Activated naive CD4-positive, alpha-beta T cell treated with Interleukin-2 at 50 U/mL for 16 hours (primary cell): Measurements from ENCODE around the gene ACTR1A.
"Not testable (repeated sequence)": the region's sequence is repeated elsewhere in the genome, so short reads cannot be mapped to it uniquely, and the experiment has no call there.

Experiments used
- DNase-seq: peaks from one replicate; pipeline ENCODE4 v3.0.0-alpha.2; 2020

ACTR1A gene

DNA sequence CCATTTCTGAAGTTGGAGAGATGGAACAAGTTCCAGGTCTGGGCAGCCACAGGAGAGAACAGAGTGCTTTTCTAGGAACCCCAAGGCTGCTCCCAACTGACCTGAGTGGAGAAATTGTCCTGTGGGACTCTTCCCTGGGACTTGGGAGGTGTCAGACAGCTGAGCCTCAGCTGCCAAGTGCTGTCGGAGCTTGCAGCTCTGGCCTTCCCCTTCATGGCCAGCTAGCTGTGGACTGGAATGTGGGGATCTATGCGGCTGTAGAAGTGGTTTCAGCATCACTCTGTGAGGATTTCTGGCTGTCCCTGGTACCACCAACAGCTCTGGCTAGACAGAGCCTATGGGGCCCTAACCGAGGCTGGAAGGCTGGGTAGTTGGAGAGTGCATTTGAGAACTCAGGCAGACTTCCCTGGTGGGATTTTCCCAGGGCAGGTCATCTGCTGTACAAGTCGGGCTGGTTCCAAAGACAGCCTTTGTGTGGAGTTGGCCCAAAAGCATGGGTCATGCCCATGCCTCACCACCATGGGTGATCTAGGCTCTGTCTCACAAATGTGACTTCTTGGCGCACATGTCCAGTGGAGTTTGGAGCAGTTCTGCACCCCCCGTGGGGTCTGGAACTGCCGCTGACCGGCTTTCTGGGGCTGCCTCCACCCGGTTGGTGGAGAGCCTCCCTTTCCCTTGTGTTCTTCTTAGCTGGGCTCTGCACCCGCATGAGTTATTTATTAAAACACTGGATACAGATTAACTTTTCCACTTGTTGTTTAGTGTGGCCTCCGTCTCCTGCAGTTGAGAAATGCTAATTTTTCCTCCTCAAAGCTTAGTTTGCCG, 12.2 kb upstream of the ACTR1A start:
- DNase-seq: no peak

DNA sequence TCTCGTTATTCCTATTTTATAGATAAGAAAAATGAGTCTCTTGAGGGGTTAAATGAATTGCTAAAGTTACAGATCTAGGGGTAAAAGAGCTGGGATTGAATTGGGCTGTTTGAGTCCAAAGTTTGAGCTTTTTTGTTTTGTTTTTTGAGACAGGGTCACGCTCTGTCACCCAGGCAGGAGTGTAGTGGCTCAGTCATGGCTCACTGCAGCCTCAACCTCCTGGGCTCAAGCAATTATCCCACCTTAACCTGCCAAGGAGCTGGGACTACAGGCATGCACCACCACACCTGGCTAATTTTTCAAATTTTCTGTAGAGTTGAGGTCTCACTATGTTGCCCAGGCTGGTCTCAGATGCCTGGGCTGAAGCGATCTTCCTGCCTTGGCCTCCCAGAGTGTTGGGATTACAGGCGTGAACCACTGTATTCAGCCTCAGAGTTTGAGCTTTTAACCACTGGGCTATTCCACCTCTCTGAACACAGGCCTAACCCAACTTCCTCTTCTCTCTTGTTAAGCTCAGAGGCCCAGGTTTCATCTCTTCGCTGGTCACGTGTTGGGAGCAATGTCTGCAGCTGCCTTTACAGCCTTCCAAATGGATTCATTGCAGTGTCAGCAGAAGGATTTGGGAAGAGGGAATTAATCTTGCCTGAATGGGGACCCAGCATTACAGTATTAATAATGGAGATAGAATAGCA, 9.2 kb upstream of the ACTR1A start:
- DNase-seq: no peak

DNA sequence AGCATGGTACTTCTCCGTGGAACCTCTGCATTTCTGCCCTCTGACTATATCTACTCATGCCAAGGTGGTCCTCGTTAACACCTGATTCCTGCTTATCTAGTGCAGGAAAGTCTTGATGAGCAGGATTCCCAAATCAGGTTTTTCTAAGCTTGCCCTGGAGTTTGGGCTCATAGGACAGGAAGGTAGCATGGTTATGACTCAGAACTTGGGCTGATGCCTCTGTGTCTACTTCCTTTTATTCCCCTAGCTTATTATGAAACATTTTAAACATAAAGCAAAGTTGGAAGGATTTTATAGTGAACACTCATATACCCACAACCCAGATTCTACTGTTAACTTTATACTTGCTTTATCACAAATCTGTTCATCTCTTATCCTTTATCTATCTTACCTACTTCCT, 6.9 kb upstream of the ACTR1A start:
- no peak for DNase-seq

DNA sequence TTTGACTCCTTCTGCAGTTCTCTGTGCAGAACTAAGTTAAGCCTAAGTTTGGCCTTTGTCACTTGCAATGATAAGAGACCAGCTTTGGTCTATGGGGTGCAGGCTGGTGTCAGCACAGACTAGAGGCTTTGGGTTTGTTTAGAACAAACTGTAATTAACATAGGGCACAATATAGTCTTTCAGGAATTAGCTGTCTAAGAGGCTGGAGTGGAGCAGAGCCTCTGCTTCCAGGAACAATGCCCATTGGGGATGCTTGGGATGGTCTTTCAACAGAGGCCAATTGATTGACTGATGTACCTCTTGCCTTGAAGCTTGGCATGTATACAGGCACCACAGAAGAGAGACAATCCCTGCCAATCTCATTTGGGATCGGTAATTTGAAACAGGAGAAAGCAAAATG, 6.0 kb upstream of the ACTR1A start:
- DNase-seq: no peak

DNA sequence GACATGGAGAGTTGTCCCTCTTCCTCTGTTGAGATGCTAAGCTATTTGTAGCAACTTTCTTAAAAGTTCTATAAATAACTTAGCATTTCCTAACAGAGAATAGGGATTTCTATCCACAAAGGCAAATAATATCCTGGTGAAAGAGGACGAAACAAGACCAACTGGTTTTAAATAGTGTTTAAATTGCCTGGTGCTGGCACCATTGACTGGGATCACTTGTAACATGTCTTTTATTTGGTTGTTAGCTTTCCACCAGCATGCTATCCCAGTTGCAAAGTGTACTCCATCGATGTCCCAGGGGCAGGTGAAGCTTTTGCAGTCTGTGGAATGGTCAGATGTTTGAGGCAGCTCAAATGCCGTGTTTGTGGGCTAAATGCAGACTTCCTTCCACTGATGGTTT, 5.0 kb upstream of the ACTR1A start:
- DNase-seq: no peak

DNA sequence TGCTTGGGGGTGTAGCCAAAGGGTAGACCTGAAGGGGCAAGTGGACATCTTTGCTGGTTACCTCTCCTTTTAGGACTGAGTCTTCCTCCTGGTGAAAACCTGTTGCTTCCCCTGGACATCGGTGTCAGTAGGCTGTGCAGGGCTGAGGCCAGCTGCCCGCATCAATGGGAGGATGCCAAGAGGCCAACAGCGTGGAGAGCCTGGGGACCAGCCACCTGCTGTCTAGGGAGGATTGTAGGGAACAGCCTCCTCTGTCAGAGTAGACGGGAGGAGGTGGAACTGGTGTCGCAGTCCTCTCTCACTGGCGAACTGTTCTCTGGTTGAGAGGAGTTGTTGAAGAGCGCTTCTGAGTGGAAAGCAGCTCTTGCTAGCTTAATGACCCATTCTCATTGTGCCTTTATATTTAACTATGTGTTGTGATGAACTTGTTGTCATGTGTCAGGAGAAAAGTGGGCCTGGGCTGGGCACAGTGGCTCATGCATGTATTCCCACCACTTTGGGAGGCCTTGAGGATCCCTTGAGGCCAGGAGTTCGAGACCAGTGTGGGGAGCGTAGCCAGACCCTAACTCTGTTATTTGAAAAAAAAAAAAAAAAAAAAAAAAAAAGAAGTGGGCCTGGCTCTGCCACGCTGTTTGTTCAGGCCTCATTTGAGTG, 3.1 kb upstream of the ACTR1A start:
- DNase-seq: no peak

DNA sequence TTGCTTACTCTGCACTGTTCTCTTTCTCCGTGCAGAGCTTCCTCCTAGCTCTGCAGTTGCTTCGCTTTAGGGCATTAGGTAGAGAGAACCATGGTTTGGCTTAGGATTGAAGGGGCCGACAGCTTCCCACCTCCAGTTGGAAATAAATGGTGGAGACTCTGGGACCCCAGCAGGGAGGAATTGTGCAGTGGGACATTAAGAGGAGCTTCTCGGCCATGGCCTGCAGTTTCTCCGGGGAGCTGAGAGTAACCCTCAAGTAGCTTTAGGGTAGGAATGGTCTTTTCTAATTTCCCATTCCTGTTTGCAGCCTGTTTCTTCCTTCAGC, 2.4 kb upstream of the ACTR1A start:
- no peak for DNase-seq

DNA sequence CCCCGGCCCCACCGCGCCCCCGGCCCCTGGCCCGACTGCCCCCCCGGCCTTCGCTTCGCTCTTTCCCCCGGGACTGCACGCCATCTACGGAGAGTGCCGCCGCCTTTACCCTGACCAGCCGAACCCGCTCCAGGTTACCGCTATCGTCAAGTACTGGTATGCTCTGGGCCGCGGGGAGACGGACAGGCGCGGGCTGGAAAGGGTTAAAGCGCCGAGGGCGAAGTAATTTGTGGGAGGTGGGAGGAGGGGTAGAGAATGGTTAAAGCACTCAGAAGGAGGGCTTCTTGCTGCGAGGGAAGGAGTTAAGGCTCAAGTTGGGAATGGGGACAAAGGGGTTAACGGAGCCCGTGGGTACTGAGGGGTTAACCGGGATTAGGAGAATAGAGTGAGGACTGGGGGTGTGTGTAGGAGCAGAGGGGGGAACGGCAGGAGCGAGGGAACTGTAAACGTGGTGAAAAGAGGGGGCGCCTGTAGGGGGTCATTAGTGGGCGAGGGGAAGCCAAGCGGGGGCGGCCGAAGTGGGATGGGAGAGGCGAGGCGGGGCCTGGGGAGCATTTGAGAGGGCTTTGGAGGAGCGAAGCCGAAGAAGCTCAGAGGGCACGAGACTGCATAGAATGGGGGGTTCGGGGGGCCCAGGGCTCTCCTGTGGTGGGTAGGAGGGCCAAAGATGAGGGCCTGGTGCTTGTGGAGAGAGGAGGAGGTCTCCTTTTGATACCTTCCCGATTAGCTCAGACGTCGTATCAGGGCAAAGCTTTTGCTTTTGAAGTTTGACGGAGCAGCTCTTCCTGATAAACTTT, 1.9 kb upstream of the ACTR1A start:
- DNase-seq: peak; percentile 35

DNA sequence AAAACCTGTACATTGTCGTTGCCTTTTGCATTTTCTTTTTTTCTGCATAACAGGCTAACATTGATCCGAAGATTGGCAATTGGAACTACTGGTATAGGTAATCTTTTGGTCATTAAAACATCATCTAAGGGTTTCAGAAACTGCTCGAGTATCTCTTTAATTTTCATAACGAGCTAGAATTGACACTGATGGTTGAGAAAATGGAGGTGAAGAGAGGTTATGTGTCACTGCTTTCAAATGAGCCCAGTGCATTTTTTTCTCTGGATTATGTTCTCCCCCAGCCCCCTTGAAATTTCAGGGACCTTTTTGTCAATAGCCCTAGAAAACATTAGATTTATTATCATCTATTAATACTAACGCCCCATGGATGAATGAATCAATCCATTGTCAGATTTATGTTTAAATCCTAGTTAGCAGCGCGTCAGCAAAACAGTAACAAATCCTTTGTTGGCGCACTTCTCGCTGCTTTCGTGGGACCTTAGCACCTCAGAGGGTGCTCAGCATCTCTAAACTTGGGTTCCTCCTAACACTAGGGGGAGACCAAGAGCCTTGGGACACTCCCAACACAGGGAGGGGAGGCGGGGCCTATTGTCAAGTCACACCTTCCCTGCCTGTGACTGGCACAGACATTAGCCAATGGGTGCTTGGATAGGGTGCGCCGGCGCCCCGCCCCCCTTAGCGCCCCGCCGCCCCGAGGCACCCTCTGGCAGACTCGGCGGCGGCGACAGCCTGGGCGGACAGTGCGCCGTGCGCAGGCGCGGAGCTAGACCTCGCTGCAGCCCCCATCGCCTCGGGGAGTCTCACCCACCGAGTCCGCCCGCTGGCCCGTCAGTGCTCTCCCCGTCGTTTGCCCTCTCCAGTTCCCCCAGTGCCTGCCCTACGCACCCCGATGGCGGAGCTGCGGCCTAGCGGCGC, 1.0 kb upstream of the ACTR1A start, which contains the start of gene SUFU:
Gene SUFU, plus strand, starts transcription at position 709 of the 915 bp plus-strand sequence. Its CDS starts 181 bp downstream, at position 890.
- DNase-seq: peak; percentile 98

DNA sequence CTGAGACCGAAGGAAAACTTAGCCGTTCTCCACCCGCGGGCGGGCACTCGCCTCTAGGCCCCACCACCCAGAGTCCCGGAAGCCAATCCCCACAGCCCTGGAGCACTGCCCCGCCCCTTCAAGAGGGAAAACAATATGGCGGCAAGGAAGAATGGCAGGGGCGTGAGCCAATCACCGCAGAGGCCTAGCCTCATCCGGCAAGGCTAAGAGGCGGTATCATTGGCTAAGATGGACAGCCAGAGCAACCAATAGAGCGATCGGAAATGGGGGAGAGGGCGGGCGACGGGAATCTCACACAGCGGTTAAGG, 529 bp downstream of the ACTR1A start:
- DNase-seq: peak; percentile 98

DNA sequence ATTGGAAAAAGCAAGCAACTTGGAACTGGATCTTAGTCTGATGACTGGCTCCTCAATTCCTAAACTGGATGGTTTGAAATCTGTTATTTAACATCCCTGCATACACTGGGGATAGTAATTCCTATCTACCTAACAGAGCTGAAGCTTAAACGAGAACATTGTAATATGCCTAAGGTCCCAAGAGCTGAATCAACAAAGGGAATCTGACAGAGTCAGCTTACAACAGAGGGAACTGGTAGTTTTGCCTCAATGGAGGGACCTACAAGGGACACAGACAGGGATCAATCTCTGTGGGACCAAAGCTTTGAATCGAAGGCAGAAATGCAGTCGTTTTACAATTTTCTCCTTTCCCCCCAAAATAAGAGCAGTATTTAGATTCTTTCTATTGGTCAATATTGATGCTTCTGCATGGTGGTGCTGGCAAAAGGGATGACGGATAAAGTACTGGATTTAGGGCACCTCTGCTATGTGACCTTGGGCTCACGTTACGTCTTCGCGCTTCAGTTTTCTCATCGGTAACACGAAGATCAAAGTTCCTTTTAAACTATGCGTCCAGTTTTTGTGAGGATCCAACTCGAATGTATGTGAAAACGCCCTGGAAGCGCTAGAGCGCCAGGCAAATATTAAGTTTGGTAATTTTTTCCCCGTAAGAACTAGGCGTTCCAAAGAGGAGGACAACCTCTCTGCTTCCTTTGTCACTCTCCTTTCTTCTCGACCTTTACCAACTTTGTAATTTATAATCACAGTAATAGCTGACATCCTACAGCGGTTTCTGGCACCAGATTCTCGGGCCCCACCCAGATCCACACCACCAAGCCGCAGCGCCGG, 1.1 kb downstream of the ACTR1A start:
- no peak for DNase-seq

DNA sequence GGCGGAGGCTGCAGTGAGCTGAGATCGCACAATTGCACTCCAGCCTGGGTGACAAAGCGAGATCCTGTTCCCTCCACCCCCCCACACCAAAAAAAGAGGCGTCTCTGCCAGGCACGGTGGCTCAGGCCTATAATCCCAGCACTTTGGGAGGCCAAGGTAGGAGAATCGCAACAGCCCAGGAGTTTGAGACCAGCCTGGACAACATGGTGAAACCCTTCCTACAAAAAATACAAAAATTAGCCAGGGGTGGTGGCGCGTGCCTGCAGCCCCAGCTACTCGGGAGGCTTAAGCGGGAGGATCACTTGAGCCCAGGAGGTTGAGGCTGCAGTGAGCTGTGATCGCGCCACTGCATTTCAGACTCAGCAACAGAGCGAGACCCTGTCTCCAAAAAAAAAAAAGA, 1.8 kb downstream of the ACTR1A start:
- not testable (repeated sequence) for DNase-seq

DNA sequence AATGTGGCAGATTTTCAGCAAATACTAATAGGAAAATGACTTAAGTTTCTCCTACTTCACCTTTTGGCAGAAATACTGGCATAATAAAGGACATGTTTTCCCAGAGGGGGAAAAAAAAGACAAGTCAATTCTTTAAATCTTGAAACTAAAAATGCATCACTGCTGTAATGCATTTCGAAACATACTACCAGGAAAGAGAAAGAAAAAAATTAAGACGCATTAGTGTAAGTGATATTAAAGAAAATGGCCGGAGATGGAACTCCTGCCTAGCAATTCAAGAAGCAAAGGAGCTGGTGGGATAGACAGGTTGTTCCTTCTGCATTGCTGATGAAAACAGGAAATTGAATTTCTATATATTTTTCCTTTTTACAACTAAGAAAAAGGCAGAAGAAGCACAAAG, 3.2 kb downstream of the ACTR1A start:
- no peak for DNase-seq

DNA sequence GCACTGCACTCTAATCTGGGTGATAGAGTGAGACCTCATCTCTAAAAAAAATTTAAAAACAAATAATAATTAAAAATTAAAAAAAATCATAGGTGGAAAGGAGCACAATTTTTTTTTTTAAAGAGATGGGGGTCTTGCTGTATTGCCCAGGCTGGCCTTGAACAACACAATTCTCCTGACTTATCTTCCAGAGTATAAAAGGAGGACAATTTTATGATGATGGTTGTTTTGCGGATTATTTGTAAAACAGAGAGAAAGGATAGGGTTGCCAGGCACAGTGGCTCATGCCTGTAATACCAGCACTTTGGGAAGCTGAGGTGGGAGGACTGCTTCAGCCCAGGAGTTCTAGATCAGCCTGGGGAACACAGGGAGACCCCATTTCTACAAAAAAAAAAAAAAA, 5.0 kb downstream of the ACTR1A start:
- DNase-seq: no peak

DNA sequence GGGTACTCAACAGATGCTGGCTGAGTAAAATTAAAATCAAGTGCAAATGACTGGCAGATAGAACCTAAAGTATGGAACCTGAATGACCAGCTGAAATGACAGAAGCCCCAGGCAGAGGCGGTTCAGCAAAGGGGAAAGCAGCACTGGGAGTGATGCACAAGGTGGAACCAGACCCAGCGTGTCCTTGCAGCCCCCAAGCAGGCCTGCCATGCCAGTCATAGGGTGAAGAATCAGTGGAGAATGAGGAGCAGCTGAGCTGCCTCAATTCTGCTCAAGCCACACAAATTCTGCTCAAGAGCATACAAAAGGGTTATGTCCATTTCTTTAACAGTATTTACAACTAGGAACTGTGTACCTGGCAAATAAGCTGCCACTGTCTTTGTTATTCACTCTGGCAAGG, 8.7 kb downstream of the ACTR1A start:
- no peak for DNase-seq

DNA sequence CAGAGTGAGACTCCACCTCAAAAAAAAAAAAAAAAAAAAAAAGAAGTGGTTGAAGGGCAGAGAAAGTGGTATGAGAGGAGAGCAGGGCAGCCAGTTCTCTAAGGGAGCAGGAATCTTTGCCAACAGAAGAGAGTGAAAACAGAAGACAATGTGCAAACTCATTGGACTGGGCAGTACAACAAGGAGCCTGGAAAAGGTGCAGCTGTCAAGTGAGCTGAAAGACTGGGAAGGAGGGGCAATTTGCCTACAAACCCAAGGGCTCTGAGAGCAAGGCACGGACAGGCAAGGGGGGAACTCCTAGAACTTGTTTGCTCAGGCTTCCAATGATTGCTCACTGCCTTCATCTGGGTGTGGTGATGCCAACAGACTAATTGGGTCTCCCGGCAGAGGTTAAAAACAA, 9.5 kb downstream of the ACTR1A start:
- DNase-seq: no peak

DNA sequence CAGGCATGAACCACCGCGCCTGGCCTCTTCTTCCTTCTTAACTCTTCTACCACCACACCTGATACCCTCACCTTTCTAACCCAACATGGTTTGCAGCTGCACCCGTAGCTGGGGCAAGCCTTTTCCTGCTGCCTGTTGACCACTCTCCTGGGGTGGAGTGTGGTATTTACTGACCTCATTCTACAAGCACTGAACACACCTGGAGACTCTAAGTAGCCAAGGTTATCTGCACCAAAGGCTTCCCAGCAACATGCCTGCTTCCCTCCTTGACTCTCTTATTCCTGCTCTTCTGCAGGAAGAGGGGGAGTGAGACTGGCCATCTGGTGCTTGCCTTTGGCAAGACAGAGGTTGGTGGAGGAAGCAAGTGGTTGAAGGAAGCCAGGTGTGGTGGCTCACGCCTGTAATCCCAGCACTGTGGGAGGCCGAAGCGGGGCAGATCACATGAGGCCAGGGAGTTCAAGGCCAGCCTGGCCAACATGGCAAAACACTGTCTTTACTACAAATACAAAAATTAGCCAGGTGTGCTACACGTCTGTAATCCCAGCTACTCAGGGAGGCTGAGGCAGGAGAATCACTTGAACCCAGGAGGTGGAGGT, 10.1 kb downstream of the ACTR1A start:
- no peak for DNase-seq

DNA sequence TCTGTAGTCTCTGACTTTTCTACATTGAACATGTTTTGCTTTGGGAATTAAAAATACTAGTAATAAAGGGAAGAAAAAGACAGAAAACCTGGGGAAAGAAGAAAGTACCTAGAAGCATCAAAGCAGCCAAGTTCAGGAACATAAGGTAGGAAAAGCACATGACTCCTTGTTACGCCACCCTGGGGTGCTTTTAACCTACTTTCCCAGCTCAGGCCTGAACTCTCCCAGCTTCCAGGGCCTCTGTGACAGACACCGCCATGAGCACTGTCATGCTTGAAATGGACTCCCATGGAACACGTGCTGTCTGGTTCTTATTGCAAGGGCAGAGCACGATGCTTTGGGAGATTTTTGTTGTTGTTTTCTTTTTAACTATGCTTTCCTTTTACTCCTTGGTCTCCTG, 11.4 kb downstream of the ACTR1A start:
- DNase-seq: no peak

DNA sequence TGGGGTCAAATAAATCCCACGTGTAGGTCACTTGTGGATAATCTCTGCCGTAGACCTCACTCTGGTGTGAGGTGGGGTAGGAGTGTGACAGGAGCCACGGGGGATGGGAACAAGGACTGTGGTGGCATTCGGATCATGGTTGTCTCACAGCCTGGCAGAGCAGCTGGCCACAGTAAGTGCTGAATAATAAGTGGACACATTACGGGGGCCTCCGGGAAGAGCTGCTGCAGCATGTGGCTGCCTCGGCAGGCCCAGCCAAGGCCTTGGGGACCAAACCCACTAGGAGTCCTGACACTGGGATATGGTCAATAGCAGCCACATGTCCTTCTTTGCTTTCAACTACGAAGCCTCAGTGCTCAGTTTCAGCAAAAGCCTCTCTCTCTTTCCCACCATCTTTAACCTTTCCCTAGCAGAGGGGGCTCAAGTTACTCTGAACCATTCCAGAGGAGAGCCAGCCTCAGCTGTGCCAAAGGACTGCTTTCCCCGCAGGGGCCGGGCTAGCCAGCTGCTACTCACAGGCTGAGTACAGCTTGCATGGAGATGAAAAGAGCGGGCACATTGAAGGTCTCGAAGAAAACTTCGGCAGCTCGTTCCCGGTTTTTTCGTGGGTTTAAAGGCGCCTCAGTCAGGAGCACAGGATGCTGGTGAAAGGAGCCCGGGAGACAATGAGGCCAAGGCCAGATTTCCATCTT, 17.3 kb downstream of the ACTR1A start:
- DNase-seq: no peak

DNA sequence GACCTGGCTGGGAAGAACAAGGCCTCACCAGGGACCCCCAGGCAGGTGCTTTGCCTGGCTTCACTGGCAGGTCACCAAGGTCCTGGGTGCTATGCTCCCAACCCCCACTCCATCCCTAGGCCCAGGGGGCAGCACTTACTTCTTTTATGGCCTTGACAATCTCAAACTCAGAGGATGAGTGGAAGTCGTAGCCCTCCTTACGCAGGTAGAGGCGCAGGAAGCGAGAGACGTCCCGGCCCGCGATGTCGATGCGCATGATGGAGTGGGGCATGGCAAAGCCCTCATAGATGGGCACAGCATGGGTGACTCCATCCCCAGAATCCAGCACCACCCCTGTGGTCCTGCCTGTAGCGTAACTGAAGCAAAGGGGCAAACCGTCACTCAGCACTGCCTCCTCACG, 18.5 kb downstream of the ACTR1A start:
- DNase-seq: no peak
